ENCODE data around the gene SOX9.
"Not testable (repeated sequence)": the region's sequence is repeated elsewhere in the genome, so short reads cannot be mapped to it uniquely, and the experiment has no call there.

Gene SOX9

GRCh38 chr17:72136692-72137091 lies 15.9 kb downstream of the SOX9 start:
- H3K79me2 ChIP-seq (ENCODE audit: insufficient read depth, low read depth): no peaks in the 10 kb centered on the region
- H3K36me3 ChIP-seq (ENCODE audit: insufficient read depth): no peaks in the 10 kb centered on the region
- no peak overlapping the region for H3K27ac ChIP-seq
- H3K27me3 ChIP-seq (ENCODE audit: insufficient read depth, low read depth): no peaks in the 10 kb centered on the region
- H2AFZ ChIP-seq (ENCODE audit: low read depth): no peak overlapping the region
- no peak overlapping the region for H3K4me3 ChIP-seq (IDR thresholded peaks at IDR 0.05; ENCODE audit: insufficient read depth, low read depth, low read length)
- TF ChIP-seq CTCF (conservative IDR thresholded peaks at IDR 0.05; ENCODE audit: low read depth, low read length): no peak
- no peak overlapping the region for H3K4me2 ChIP-seq
- H3K4me1 ChIP-seq (ENCODE audit: low read depth, poor library complexity, severe bottlenecking): no peaks in the 10 kb centered on the region
- H3K9ac ChIP-seq: no peak overlapping the region
- H4K20me1 ChIP-seq (ENCODE audit: insufficient read depth): no peaks in the 10 kb centered on the region

- Histone ChIP-seq H3K36me3 (ENCODE audit: insufficient read depth) (no peaks in the 10 kb centered on the region), H3K79me2 (ENCODE audit: insufficient read depth, low read depth) (no peaks in the 10 kb centered on the region), H2AFZ (ENCODE audit: low read depth) (no peak overlapping the region), H3K4me1 (ENCODE audit: low read depth, poor library complexity, severe bottlenecking) (no peaks in the 10 kb centered on the region), H3K27me3 (ENCODE audit: insufficient read depth, low read depth) (no peaks in the 10 kb centered on the region), H3K4me2 (no peak overlapping the region), H3K27ac (no peak overlapping the region), H4K20me1 (ENCODE audit: insufficient read depth) (no peaks in the 10 kb centered on the region), H3K9ac (no peak overlapping the region), H3K4me3 (IDR thresholded peaks at IDR 0.05; ENCODE audit: insufficient read depth, low read depth, low read length) (no peak overlapping the region)
- TF ChIP-seq CTCF (conservative IDR thresholded peaks at IDR 0.05; ENCODE audit: low read depth, low read length): no peak
Measured at GRCh38 chr17:72137161-72137560, 16.3 kb downstream of the SOX9 start.

DNA sequence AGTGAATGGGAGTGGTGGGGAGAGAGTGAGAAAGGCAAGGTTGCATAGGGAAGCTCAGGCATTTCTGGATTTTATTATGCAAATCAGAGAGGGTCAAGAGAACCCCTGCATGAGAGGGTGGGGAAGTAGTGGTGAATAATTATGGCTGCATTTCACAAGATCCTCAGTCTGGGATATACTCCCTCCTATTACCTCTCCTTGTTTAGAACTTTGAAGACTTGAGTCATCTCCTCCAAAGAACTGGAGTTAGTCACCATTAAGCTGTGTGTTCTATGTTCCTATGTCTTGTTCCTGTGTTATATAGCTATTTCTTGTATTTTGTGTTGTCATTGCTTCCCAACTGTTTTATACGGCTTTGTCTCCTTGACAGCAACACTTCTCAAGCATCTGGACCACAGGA lies 18.4 kb downstream of the SOX9 start:
- Histone ChIP-seq H2AFZ (ENCODE audit: low read depth) (no peak overlapping the region), H3K36me3 (ENCODE audit: insufficient read depth) (no peaks in the 10 kb centered on the region), H3K4me3 (IDR thresholded peaks at IDR 0.05; ENCODE audit: insufficient read depth, low read depth, low read length) (no peak overlapping the region), H3K9ac (no peak overlapping the region), H4K20me1 (ENCODE audit: insufficient read depth) (no peaks in the 10 kb centered on the region), H3K27ac (no peak overlapping the region), H3K4me2 (no peak overlapping the region), H3K27me3 (ENCODE audit: insufficient read depth, low read depth) (no peaks in the 10 kb centered on the region), H3K4me1 (ENCODE audit: low read depth, poor library complexity, severe bottlenecking) (no peaks in the 10 kb centered on the region), H3K79me2 (ENCODE audit: insufficient read depth, low read depth) (no peaks in the 10 kb centered on the region)
- TF ChIP-seq CTCF (conservative IDR thresholded peaks at IDR 0.05; ENCODE audit: low read depth, low read length): no peak

- Histone ChIP-seq H3K4me1 (ENCODE audit: low read depth, poor library complexity, severe bottlenecking) (no peaks in the 10 kb centered on the region), H3K79me2 (ENCODE audit: insufficient read depth, low read depth) (no peaks in the 10 kb centered on the region), H3K27me3 (ENCODE audit: insufficient read depth, low read depth) (no peaks in the 10 kb centered on the region), H3K4me3 (IDR thresholded peaks at IDR 0.05; ENCODE audit: insufficient read depth, low read depth, low read length) (no peak overlapping the region), H3K4me2 (no peak overlapping the region), H4K20me1 (ENCODE audit: insufficient read depth) (no peaks in the 10 kb centered on the region), H3K27ac (no peak overlapping the region), H2AFZ (ENCODE audit: low read depth) (no peak overlapping the region), H3K9ac (no peak overlapping the region), H3K36me3 (ENCODE audit: insufficient read depth) (no peaks in the 10 kb centered on the region)
- no peak for TF ChIP-seq CTCF (conservative IDR thresholded peaks at IDR 0.05; ENCODE audit: low read depth, low read length)
Measured at GRCh38 chr17:72141336-72141735, 20.5 kb downstream of the SOX9 start.

DNA sequence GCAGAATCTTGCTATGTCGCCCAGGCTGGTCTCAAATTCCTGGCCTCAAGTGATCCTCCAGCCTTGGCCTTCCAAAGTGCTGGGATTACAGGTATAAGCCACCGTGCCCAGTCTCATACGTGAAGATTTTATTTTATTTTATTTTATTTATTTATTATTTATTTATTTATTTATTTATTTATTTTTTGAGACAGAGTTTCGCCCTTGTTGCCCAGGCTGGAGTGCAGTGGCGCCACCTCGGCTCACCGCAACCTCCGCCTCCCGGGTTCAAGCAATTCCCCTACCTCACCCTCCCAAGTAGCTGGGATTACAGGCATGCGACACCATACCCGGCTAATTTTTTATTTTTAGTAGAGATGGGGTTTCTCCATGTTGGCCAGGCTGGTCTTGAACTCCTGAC lies 21.3 kb downstream of the SOX9 start:
- H3K79me2 ChIP-seq (ENCODE audit: insufficient read depth, low read depth); H3K27ac ChIP-seq; H3K4me1 ChIP-seq (ENCODE audit: low read depth, poor library complexity, severe bottlenecking); H3K4me3 ChIP-seq (IDR thresholded peaks at IDR 0.05; ENCODE audit: insufficient read depth, low read depth, low read length); H2AFZ ChIP-seq (ENCODE audit: low read depth); H3K9ac ChIP-seq; H3K36me3 ChIP-seq (ENCODE audit: insufficient read depth); H3K27me3 ChIP-seq (ENCODE audit: insufficient read depth, low read depth); H4K20me1 ChIP-seq (ENCODE audit: insufficient read depth); H3K4me2 ChIP-seq: not testable (repeated sequence)
